GM19239 (cell line): ENCODE data around the gene OR7D4.
"Not testable (repeated sequence)": the region's sequence is repeated elsewhere in the genome, so short reads cannot be mapped to it uniquely, and the experiment has no call there.

Experiments
- DNase-seq: peaks from one replicate; pipeline ENCODE4 v3.0.0; 2011; ENCODE audit warnings: low spot score; ENCODE audit not compliant: insufficient read length
- FAIRE-seq: peaks from 2 replicates; lab custom pipeline; 2011; peaks lifted over from hg19 to GRCh38; lab: Jason Lieb, UNC

OR7D4 gene

GRCh38 chr19:9219489-9219888 is at the start of gene OR7D4:
Gene OR7D4 (minus strand): TSS chr19:9219589. CDS start chr19:9214837, 4,752 bp downstream.
- no peak for FAIRE-seq
- DNase-seq = no peak

- FAIRE-seq (no peak), DNase-seq (no peak)
These were observed 31.8 kb upstream of the OR7D4 start for GRCh38 chr19:9251236-9251635.

- DNase-seq = no peak
- FAIRE-seq = no peak
These were observed 31.2 kb upstream of the OR7D4 start, which contains the start of gene OR7E24 for GRCh38 chr19:9250630-9251029. Gene OR7E24 (plus strand): TSS chr19:9250930. CDS start chr19:9251044, 114 bp downstream.

GRCh38 chr19:9205501-9206113 is 13.8 kb downstream of the OR7D4 start:
- FAIRE-seq = peak; percentile 83
- DNase-seq = peak; percentile 30

GRCh38 chr19:9198044-9198443 is 21.3 kb downstream of the OR7D4 start:
- not testable (repeated sequence) for DNase-seq, FAIRE-seq

GRCh38 chr19:9189535-9189934 is 29.9 kb downstream of the OR7D4 start:
- DNase-seq (no peak), FAIRE-seq (no peak)

- DNase-seq = no peak
- no peak for FAIRE-seq
These were observed 32.2 kb downstream of the OR7D4 start for GRCh38 chr19:9187191-9187590.

GRCh38 chr19:9183000-9183399 is 36.4 kb downstream of the OR7D4 start:
- DNase-seq = no peak
- no peak for FAIRE-seq

- DNase-seq (no peak), FAIRE-seq (no peak)
These were observed 40.5 kb downstream of the OR7D4 start, which contains the start of gene OR7D2 for GRCh38 chr19:9178901-9179300. Gene OR7D2 (plus strand): TSS chr19:9178979. CDS start chr19:9185782, 6,803 bp downstream.

- FAIRE-seq (no peak), DNase-seq (no peak)
These were observed 44.1 kb downstream of the OR7D4 start for GRCh38 chr19:9175326-9175725.

- no peak for FAIRE-seq
- no peak for DNase-seq
These were observed 47.9 kb downstream of the OR7D4 start for GRCh38 chr19:9171393-9171991.

- no peak for FAIRE-seq
These were observed 52.5 kb downstream of the OR7D4 start for GRCh38 chr19:9166846-9167245.

GRCh38 chr19:9165261-9165660 is 54.1 kb downstream of the OR7D4 start:
- DNase-seq (no peak), FAIRE-seq (no peak)

More at GRCh38 chr19:9166846-9167245, 52.5 kb downstream of the OR7D4 start:
- no peak for DNase-seq

GRCh38 chr19:9161427-9161826 is 58.0 kb downstream of the OR7D4 start:
- no peak for DNase-seq

More at GRCh38 chr19:9161427-9161826, 58.0 kb downstream of the OR7D4 start:
- FAIRE-seq = no peak
